HepG2 (cell line): ENCODE measurements around the gene TMEM59. TPM values are rescaled to one million over a fixed set of nuclear protein-coding genes. Genes with fewer than 3 reads are reported as not detected.

Experiments used
- ATAC-seq: fragments of 200-7000 bp; cut with Tn5 transposase; 3 replicates; pipeline ENCODE4 v1.9.1; 2020; ENCODE audit warnings: mild to moderate bottlenecking, moderate library complexity
- BruUV-seq: library from RNA; stranded (reverse); fragments of 400-500 nt; replicated peaks from 2 replicates; lab custom pipeline; 2021; lab: Mats Ljungman, UMichigan
- CTCF ChIA-PET: fragments of 300-600 bp; formaldehyde crosslinking; extraction: SDS; loops from one replicate; lab custom pipeline; 2021; ENCODE audit warnings: low total read pairs, inconsistent platforms, low intra/inter-chr PET ratio; lab: Yijun Ruan, JAX
- POLR2A ChIA-PET: fragments of 350-600 bp; sonication (Branson Sonifier 250); formaldehyde crosslinking; loops from one replicate; lab custom pipeline; 2020; ENCODE audit warnings: antibody characterized with exemption, inconsistent platforms; lab: Yijun Ruan, JAX
- DNase-seq: peaks from one replicate; pipeline ENCODE4 v3.0.0-alpha.2; 2015; ENCODE audit warnings: low spot score
- FAIRE-seq: peaks from 3 replicates; lab custom pipeline; 2011; peaks lifted over from hg19 to GRCh38; lab: Jason Lieb, UNC
- H2AFZ ChIP-seq: one replicate; pipeline ENCODE4 v1.6.1; 2011; ENCODE audit warnings: low read length, inconsistent platforms
- H3K27ac ChIP-seq: fragments of 300-600 bp; 3 replicates; pipeline ENCODE4 v1.8.0; 2011; ENCODE audit warnings: mixed run types, mild to moderate bottlenecking, mixed read lengths, low read length, inconsistent platforms; ENCODE audit not compliant: insufficient read depth; ENCODE audit errors: extremely low read length
- H3K27me3 ChIP-seq, 2 experiments: fragments of 200-600 bp in 1 of 2; 2 replicates in 1 of 2; 3 replicates in 1 of 2; pipeline versions ENCODE4 v1.6.0 to v1.8.0; 2011; ENCODE audit warnings: low read length in 2 of 2, mild to moderate bottlenecking in 2 of 2, moderate library complexity in 2 of 2, inconsistent platforms in 1 of 2; ENCODE audit not compliant: insufficient read depth in 2 of 2, control insufficient read depth in 1 of 2
- H3K36me3 ChIP-seq, 2 experiments: fragments of 200-600 bp in 1 of 2; replicated peaks in 1 of 2; 2 replicates in 1 of 2; 3 replicates in 1 of 2; pipeline versions ENCODE4 v1.5.1 to v1.8.0; 2011; ENCODE audit warnings: low read length in 2 of 2, inconsistent platforms in 1 of 2; ENCODE audit not compliant: insufficient read depth in 2 of 2, control insufficient read depth in 1 of 2
- H3K4me1 ChIP-seq: 2 replicates; pipeline ENCODE4 v1.5.1; 2012; ENCODE audit warnings: low read length, inconsistent platforms; ENCODE audit not compliant: insufficient read depth
- H3K4me2 ChIP-seq: 2 replicates; pipeline ENCODE4 v1.6.0; 2011; ENCODE audit warnings: low read depth, low read length, inconsistent platforms
- H3K4me3 ChIP-seq, 3 experiments: fragments of 200-600 bp in 1 of 3; sonication (generic), shearing (Covaris generic) in 1 of 3; replicated peaks in 1 of 3; 2 replicates each; pipeline ENCODE4 v1.5.1; 2011 to 2016; ENCODE audit warnings: low read length in 3 of 3, inconsistent platforms in 2 of 3, low read depth in 2 of 3, mild to moderate bottlenecking in 2 of 3, control low read depth in 1 of 3, mixed read lengths in 1 of 3; ENCODE audit not compliant: insufficient read depth in 1 of 3
- H3K79me2 ChIP-seq: one replicate; pipeline ENCODE4 v1.6.1; 2011; ENCODE audit warnings: low read length, inconsistent platforms; ENCODE audit not compliant: insufficient read depth
- H3K9ac ChIP-seq: 2 replicates; pipeline ENCODE4 v1.6.0; 2011; ENCODE audit warnings: mild to moderate bottlenecking, low read depth, low read length, inconsistent platforms; ENCODE audit not compliant: insufficient read depth
- H3K9me3 ChIP-seq: 2 replicates; pipeline ENCODE4 v1.5.1; 2012; ENCODE audit warnings: mild to moderate bottlenecking, low read length
- H4K20me1 ChIP-seq: 2 replicates; pipeline ENCODE4 v1.6.0; 2011; ENCODE audit warnings: inconsistent platforms, mild to moderate bottlenecking, low read length, moderate library complexity; ENCODE audit not compliant: insufficient read depth
- FOXJ3 ChIP-seq: sonication (generic); formaldehyde crosslinking; IDR thresholded peaks from 2 replicates; pipeline ENCODE4 v1.4.0; 2020; ENCODE audit warnings: missing genetic modification reagents, mild to moderate bottlenecking, borderline replicate concordance
- GABPA ChIP-seq, 2 experiments: IDR thresholded peaks; 2 replicates each; pipeline ENCODE4 v1.6.1; 2011 to 2016; ENCODE audit warnings: low read depth in 2 of 2, low read length in 1 of 2, missing biosample characterization in 1 of 2, missing genetic modification characterization in 1 of 2
- NCOA1 ChIP-seq: sonication (generic); formaldehyde crosslinking; IDR thresholded peaks from 2 replicates; pipeline ENCODE4 v1.9.0; 2021; ENCODE audit warnings: missing genetic modification reagents
- NKX3-1 ChIP-seq: sonication (generic); formaldehyde crosslinking; IDR thresholded peaks from 2 replicates; pipeline ENCODE4 v1.5.0; 2020; ENCODE audit warnings: missing genetic modification reagents
- POLR2G ChIP-seq: fragments of 200-400 bp; formaldehyde crosslinking; IDR thresholded peaks from 2 replicates; pipeline ENCODE4 v1.6.1; 2018; ENCODE audit warnings: mild to moderate bottlenecking, low read depth, low read length, moderate library complexity
- PTBP1 ChIP-seq: fragments of 200-400 bp; formaldehyde crosslinking; IDR thresholded peaks from 2 replicates; pipeline ENCODE4 v1.6.1; 2018; ENCODE audit warnings: low read length, low read depth; ENCODE audit not compliant: poor library complexity, severe bottlenecking
- RARA ChIP-seq: IDR thresholded peaks from 2 replicates; pipeline ENCODE4 v1.6.1; 2016; ENCODE audit warnings: missing genetic modification reagents, missing compliant biosample characterization
- ZNF30 ChIP-seq: sonication (generic); formaldehyde crosslinking; IDR thresholded peaks from 2 replicates; pipeline ENCODE4 v1.5.0; 2020; ENCODE audit warnings: mild to moderate bottlenecking, missing genetic modification reagents
- ZNF432 ChIP-seq: sonication (generic); formaldehyde crosslinking; IDR thresholded peaks from 2 replicates; pipeline ENCODE4 v1.5.0; 2020; ENCODE audit warnings: missing genetic modification reagents, mild to moderate bottlenecking, borderline replicate concordance
- ZNF549 ChIP-seq: sonication (generic); formaldehyde crosslinking; IDR thresholded peaks from 2 replicates; pipeline ENCODE4 v1.5.0; 2020; ENCODE audit warnings: missing genetic modification reagents
- in situ Hi-C: cut with HindIII; loops from 2 replicates; pipeline ENCODE4 v1.10.0; 2017; ENCODE audit warnings: low pct_unique_long_range_greater_than_20kb; ENCODE audit not compliant: extremely low pct_ligation_motif_present
- intact Hi-C: fragments of 100-400 bp; cut with micrococcal nuclease; formaldehyde crosslinking; loops from one replicate; pipeline ENCODE4 v1.10.0; 2022; ENCODE audit not compliant: unreplicated experiment
- polyA plus RNA-seq, 8 experiments: library from polyadenylated mRNA; depleted of rRNA in 3 of 8; stranded (reverse) in 7 of 8; unstranded in 1 of 8; fragments of >200 nt; fragmentation: Illumina TruSeq in 4 of 8; extraction: Trizol in 4 of 8; gene quantifications; 2 replicates each; pipeline versions ENCODE4 v1.2.1 to v1.2.3, GENCODE V29; 2011 to 2016; ENCODE audit warnings: low read depth in 4 of 8, missing spikeins in 1 of 8, mixed read lengths in 1 of 8; ENCODE audit not compliant: insufficient read depth in 1 of 8
- total RNA-seq, 5 experiments: library from RNA; depleted of rRNA; stranded (reverse); fragments of >200 nt; fragmentation: Illumina TruSeq; extraction: Trizol; gene quantifications; 2 replicates each; pipeline ENCODE4 v1.2.3, GENCODE V29; 2016; ENCODE audit warnings: low read depth in 1 of 5
- TF ChIP-seq, protein P1 (sequence below): sonication (generic); formaldehyde crosslinking; IDR thresholded peaks from 2 replicates; pipeline ENCODE4 v1.5.0; 2020; ENCODE audit warnings: missing genetic modification reagents
- TF ChIP-seq, protein P2 (sequence below): sonication (generic); formaldehyde crosslinking; IDR thresholded peaks from 2 replicates; pipeline ENCODE4 v1.8.1; 2023; ENCODE audit warnings: missing genetic modification reagents, mild to moderate bottlenecking, borderline replicate concordance
- TF ChIP-seq, protein P3 (sequence below): sonication (generic); formaldehyde crosslinking; IDR thresholded peaks from 2 replicates; pipeline ENCODE4 v1.4.0; 2020; ENCODE audit warnings: low read depth, mild to moderate bottlenecking, missing genetic modification reagents
- TF ChIP-seq, protein P4 (sequence below): sonication (generic); formaldehyde crosslinking; IDR thresholded peaks from 2 replicates; pipeline ENCODE4 v1.5.0; 2020; ENCODE audit warnings: mild to moderate bottlenecking, missing genetic modification reagents, borderline replicate concordance
- TF ChIP-seq, protein P5 (sequence below): sonication (generic); formaldehyde crosslinking; conservative IDR thresholded peaks from 2 replicates; pipeline ENCODE4 v1.4.0; 2020; ENCODE audit warnings: missing genetic modification reagents

Gene TMEM59
- total and polyA plus RNA-seq, 2 of the 13 experiments (the other 11 are each of a cell fraction or from before 2014, with no cell fraction given): 147 to 363 TPM

DNA sequence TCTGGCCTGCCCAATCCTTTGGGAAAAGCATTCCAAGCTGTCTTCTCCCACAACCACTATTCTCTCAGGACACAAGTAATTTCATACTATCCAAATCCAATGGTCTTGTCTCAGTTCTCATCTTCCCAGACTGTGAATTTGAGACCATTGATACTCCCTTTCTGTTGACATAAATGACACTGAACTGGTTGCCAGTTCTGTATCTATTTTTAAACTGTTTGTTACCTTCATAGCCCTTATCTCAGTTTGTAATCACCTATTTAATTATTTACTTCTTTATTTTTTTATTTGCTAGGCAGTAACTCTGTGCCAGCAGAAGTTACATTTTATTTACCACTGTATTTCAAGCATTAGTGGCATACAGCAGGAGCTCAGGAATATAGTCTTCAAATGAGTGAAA, 24.4 kb upstream of the TMEM59 start:
- H3K9me3 ChIP-seq: no peaks in the 10 kb centered on the region
- CTCF ChIA-PET: no interaction called here
- POLR2A ChIA-PET: no interaction called here
- H3K79me2 ChIP-seq: no peaks in the 10 kb centered on the region
- no peaks in the 10 kb centered on the region for H4K20me1 ChIP-seq
- no peak overlapping the region for H3K9ac ChIP-seq
- intact Hi-C loops: loop anchor here (10.0 kb wide), 1 partner anchor 127 kb away; the partner anchor contains the start of genes CYB5RL and MRPL37
- H3K4me2 ChIP-seq: no peak overlapping the region
- peaks cover 53% of the 10 kb centered on the region for H3K4me1 ChIP-seq
- no peaks in the 10 kb centered on the region for H3K36me3 ChIP-seq
- H3K27me3 ChIP-seq: no peaks in the 10 kb centered on the region
- FAIRE-seq (no peak), DNase-seq (no peak), ATAC-seq (no peak)
- H3K4me3 ChIP-seq: no peak overlapping the region
- BruUV-seq: no TSS peak
- H3K27ac ChIP-seq: no peak overlapping the region
- H2AFZ ChIP-seq: no peak overlapping the region
- in situ Hi-C loops: no loop called here
- TF ChIP-seq RARA: no peak
- TF ChIP-seq NCOA1: no peak
- no peak for TF ChIP-seq NKX3-1 (CRISPR knock-in tag)
- TF ChIP-seq ZNF549: no peak
- TF ChIP-seq ZNF432 (CRISPR knock-in tag): no peak
- TF ChIP-seq, protein P1, sequence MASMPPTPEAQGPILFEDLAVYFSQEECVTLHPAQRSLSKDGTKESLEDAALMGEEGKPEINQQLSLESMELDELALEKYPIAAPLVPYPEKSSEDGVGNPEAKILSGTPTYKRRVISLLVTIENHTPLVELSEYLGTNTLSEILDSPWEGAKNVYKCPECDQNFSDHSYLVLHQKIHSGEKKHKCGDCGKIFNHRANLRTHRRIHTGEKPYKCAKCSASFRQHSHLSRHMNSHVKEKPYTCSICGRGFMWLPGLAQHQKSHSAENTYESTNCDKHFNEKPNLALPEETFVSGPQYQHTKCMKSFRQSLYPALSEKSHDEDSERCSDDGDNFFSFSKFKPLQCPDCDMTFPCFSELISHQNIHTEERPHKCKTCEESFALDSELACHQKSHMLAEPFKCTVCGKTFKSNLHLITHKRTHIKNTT (CRISPR knock-in tag): no peak
- no peak for TF ChIP-seq GABPA (IDR thresholded peaks at IDR 0.05; ENCODE audit: low read depth, low read length)
- no peak for TF ChIP-seq GABPA (CRISPR knock-in tag; IDR thresholded peaks at IDR 0.05; ENCODE audit: low read depth)
- TF ChIP-seq PTBP1: no peak
- no peak for TF ChIP-seq FOXJ3
- TF ChIP-seq, protein P2, sequence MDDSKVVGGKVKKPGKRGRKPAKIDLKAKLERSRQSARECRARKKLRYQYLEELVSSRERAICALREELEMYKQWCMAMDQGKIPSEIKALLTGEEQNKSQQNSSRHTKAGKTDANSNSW (CRISPR knock-in tag): no peak
- TF ChIP-seq, protein P3, sequence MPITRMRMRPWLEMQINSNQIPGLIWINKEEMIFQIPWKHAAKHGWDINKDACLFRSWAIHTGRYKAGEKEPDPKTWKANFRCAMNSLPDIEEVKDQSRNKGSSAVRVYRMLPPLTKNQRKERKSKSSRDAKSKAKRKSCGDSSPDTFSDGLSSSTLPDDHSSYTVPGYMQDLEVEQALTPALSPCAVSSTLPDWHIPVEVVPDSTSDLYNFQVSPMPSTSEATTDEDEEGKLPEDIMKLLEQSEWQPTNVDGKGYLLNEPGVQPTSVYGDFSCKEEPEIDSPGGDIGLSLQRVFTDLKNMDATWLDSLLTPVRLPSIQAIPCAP (CRISPR knock-in tag): no peak
- TF ChIP-seq ZNF30 (CRISPR knock-in tag): no peak
- TF ChIP-seq, protein P4, sequence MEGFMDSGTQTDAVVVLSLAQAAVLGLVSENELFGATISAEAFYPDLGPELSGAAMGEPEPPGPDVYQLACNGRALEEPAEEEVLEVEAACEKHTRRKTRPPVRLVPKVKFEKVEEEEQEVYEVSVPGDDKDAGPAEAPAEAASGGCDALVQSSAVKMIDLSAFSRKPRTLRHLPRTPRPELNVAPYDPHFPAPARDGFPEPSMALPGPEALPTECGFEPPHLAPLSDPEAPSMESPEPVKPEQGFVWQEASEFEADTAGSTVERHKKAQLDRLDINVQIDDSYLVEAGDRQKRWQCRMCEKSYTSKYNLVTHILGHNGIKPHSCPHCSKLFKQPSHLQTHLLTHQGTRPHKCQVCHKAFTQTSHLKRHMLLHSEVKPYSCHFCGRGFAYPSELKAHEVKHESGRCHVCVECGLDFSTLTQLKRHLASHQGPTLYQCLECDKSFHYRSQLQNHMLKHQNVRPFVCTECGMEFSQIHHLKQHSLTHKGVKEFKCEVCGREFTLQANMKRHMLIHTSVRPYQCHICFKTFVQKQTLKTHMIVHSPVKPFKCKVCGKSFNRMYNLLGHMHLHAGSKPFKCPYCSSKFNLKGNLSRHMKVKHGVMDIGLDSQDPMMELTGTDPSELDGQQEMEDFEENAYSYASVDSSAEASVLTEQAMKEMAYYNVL (CRISPR knock-in tag): no peak
- TF ChIP-seq POLR2G: no peak
- TF ChIP-seq, protein P5, sequence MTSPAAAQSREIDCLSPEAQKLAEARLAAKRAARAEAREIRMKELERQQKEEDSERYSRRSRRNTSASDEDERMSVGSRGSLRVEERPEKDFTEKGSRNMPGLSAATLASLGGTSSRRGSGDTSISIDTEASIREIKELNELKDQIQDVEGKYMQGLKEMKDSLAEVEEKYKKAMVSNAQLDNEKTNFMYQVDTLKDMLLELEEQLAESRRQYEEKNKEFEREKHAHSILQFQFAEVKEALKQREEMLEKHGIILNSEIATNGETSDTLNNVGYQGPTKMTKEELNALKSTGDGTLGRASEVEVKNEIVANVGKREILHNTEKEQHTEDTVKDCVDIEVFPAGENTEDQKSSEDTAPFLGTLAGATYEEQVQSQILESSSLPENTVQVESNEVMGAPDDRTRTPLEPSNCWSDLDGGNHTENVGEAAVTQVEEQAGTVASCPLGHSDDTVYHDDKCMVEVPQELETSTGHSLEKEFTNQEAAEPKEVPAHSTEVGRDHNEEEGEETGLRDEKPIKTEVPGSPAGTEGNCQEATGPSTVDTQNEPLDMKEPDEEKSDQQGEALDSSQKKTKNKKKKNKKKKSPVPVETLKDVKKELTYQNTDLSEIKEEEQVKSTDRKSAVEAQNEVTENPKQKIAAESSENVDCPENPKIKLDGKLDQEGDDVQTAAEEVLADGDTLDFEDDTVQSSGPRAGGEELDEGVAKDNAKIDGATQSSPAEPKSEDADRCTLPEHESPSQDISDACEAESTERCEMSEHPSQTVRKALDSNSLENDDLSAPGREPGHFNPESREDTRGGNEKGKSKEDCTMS: no peak
